Osteoblast (primary cell): ENCODE measurements around the gene LY6G6F. TPM values are rescaled to one million over a fixed set of nuclear protein-coding genes. Genes with fewer than 3 reads are reported as not detected.

Source experiments
- DNase-seq: peaks from one replicate; pipeline ENCODE4 v3.0.0; 2011; ENCODE audit warnings: low spot score, mixed read lengths; ENCODE audit not compliant: insufficient read length; ENCODE audit errors: missing footprints
- H2AFZ ChIP-seq: 2 replicates; pipeline ENCODE4 v1.6.0; 2011; ENCODE audit warnings: mild to moderate bottlenecking, low read length
- H3K27ac ChIP-seq: 2 replicates; pipeline ENCODE4 v1.5.1; 2011; ENCODE audit warnings: mild to moderate bottlenecking, low read depth, low read length, moderate library complexity
- H3K27me3 ChIP-seq: 2 replicates; pipeline ENCODE4 v1.6.0; 2012; ENCODE audit warnings: mild to moderate bottlenecking, control low read depth, inconsistent platforms, low read length, moderate library complexity; ENCODE audit not compliant: insufficient read depth
- H3K36me3 ChIP-seq: 2 replicates; pipeline ENCODE4 v1.5.1; 2011; ENCODE audit warnings: mild to moderate bottlenecking, low read length, control low read depth, moderate library complexity; ENCODE audit not compliant: insufficient read depth
- H3K4me1 ChIP-seq: 2 replicates; pipeline ENCODE4 v1.5.1; 2011; ENCODE audit warnings: mild to moderate bottlenecking, low read length, control low read depth, moderate library complexity; ENCODE audit not compliant: insufficient read depth
- H3K4me2 ChIP-seq: 2 replicates; pipeline ENCODE4 v1.6.0; 2011; ENCODE audit warnings: mild to moderate bottlenecking, low read length; ENCODE audit not compliant: insufficient read depth
- H3K4me3 ChIP-seq: fragments of 200-600 bp; sonication (generic); 3 replicates; pipeline ENCODE4 v1.5.1; 2012; ENCODE audit warnings: mild to moderate bottlenecking, low read length, inconsistent platforms; ENCODE audit not compliant: insufficient read depth
- H3K79me2 ChIP-seq: 2 replicates; pipeline ENCODE4 v1.6.0; 2012; ENCODE audit warnings: mild to moderate bottlenecking, low read length, control low read depth, inconsistent platforms; ENCODE audit not compliant: insufficient read depth
- H3K9me3 ChIP-seq: 2 replicates; pipeline ENCODE4 v1.5.1; 2011; ENCODE audit warnings: low read depth, low read length, control low read depth
- H4K20me1 ChIP-seq: 2 replicates; pipeline ENCODE4 v1.6.0; 2012; ENCODE audit warnings: mild to moderate bottlenecking, low read length, control low read depth; ENCODE audit not compliant: insufficient read depth
- CTCF ChIP-seq: IDR thresholded peaks from 2 replicates; pipeline ENCODE4 v1.5.1; 2011; ENCODE audit warnings: mild to moderate bottlenecking, low read depth, low read length, moderate library complexity; ENCODE audit errors: extremely low read depth
- total RNA-seq: library from RNA; depleted of rRNA; stranded (reverse); fragments of >200 nt; gene quantifications from 2 replicates; pipeline ENCODE4 v1.2.3, GENCODE V29; 2012

LY6G6F gene
- total RNA-seq, 1 donor, result not detected

- peaks cover 14% of the 10 kb centered on the region for H3K36me3 ChIP-seq
- no peaks in the 10 kb centered on the region for H4K20me1 ChIP-seq
- DNase-seq, result peak; percentile 1
- no peak for TF ChIP-seq CTCF
- H3K4me1 ChIP-seq, result peaks cover 29% of the 10 kb centered on the region
- no peak overlapping the region for H3K27ac ChIP-seq
- H3K9me3 ChIP-seq, result no peaks in the 10 kb centered on the region
- H3K27me3 ChIP-seq, result no peaks in the 10 kb centered on the region
- no peak overlapping the region for H3K4me3 ChIP-seq
- peaks cover 12% of the 10 kb centered on the region for H3K79me2 ChIP-seq
- H3K4me2 ChIP-seq, result no peak overlapping the region
- H2AFZ ChIP-seq, result no peak overlapping the region
Observed at GRCh38 chr6:31741815-31742214, 35.1 kb downstream of the LY6G6F start.

GRCh38 chr6:31742894-31743293 lies 36.2 kb downstream of the LY6G6F start:
- no peak for TF ChIP-seq CTCF

GRCh38 chr6:31744422-31744821 lies 37.8 kb downstream of the LY6G6F start:
- DNase-seq, result peak; percentile 26
- H3K27ac ChIP-seq, result no peak overlapping the region
- H3K27me3 ChIP-seq, result no peaks in the 10 kb centered on the region
- H3K4me1 ChIP-seq, result peaks cover 9% of the 10 kb centered on the region
- H3K4me3 ChIP-seq, result no peak overlapping the region
- H3K36me3 ChIP-seq, result peaks cover 22% of the 10 kb centered on the region
- H3K79me2 ChIP-seq, result peaks cover 10% of the 10 kb centered on the region
- H2AFZ ChIP-seq, result no peak overlapping the region
- no peak for TF ChIP-seq CTCF
- no peaks in the 10 kb centered on the region for H4K20me1 ChIP-seq
- H3K9me3 ChIP-seq, result no peaks in the 10 kb centered on the region
- no peak overlapping the region for H3K4me2 ChIP-seq

More at GRCh38 chr6:31742894-31743293, 36.2 kb downstream of the LY6G6F start:
- H3K27me3 ChIP-seq, result no peaks in the 10 kb centered on the region
- H2AFZ ChIP-seq, result no peak overlapping the region
- H3K4me3 ChIP-seq, result no peak overlapping the region
- peak; percentile 21 for DNase-seq
- H3K79me2 ChIP-seq, result peaks cover 10% of the 10 kb centered on the region
- peaks cover 20% of the 10 kb centered on the region for H3K36me3 ChIP-seq
- no peaks in the 10 kb centered on the region for H3K9me3 ChIP-seq
- peaks cover 24% of the 10 kb centered on the region for H3K4me1 ChIP-seq
- H3K4me2 ChIP-seq, result no peak overlapping the region
- H4K20me1 ChIP-seq, result no peaks in the 10 kb centered on the region
- no peak overlapping the region for H3K27ac ChIP-seq

GRCh38 chr6:31749301-31750036 lies 42.8 kb downstream of the LY6G6F start:
- no peak overlapping the region for H2AFZ ChIP-seq
- peaks cover 17% of the 10 kb centered on the region for H3K4me1 ChIP-seq
- DNase-seq, result no peak

More at GRCh38 chr6:31749301-31750036, 42.8 kb downstream of the LY6G6F start:
- no peaks in the 10 kb centered on the region for H3K9me3 ChIP-seq
- no peak overlapping the region for H3K27ac ChIP-seq
- H3K4me2 ChIP-seq, result no peak overlapping the region
- H4K20me1 ChIP-seq, result no peaks in the 10 kb centered on the region
- H3K4me3 ChIP-seq, result no peak overlapping the region
- peaks cover 12% of the 10 kb centered on the region for H3K36me3 ChIP-seq
- no peaks in the 10 kb centered on the region for H3K27me3 ChIP-seq
- no peak for TF ChIP-seq CTCF
- no peaks in the 10 kb centered on the region for H3K79me2 ChIP-seq
